HepG2 (cell line): ENCODE measurements around the gene ELL. TPM values are rescaled to one million over a fixed set of nuclear protein-coding genes. Genes with fewer than 3 reads are reported as not detected.
A peak's percentile ranks its signal among the peaks of the same experiment; 100 is the strongest.

Experiments
- ATRX ChIP-seq: sonication (generic); formaldehyde crosslinking; IDR thresholded peaks from 2 replicates; pipeline ENCODE4 v1.4.0; 2020; ENCODE audit warnings: missing genetic modification reagents, borderline replicate concordance
- FOXM1 ChIP-seq: sonication (generic); formaldehyde crosslinking; IDR thresholded peaks from 2 replicates; pipeline ENCODE4 v1.5.0; 2020; ENCODE audit warnings: missing genetic modification reagents
- MAZ ChIP-seq, 2 experiments: sonication (generic) in 1 of 2; formaldehyde crosslinking in 1 of 2; IDR thresholded peaks; 2 replicates each; pipeline versions ENCODE4 v1.5.0 to v1.6.1; 2012 to 2020; ENCODE audit warnings: low read depth in 2 of 2, mild to moderate bottlenecking in 2 of 2, borderline replicate concordance in 1 of 2, improper control_type of control experiment in 1 of 2, low read length in 1 of 2, missing genetic modification reagents in 1 of 2, moderate library complexity in 1 of 2
- PRPF4 ChIP-seq: fragments of 200-400 bp; formaldehyde crosslinking; IDR thresholded peaks from 2 replicates; pipeline ENCODE4 v1.6.1; 2016; ENCODE audit warnings: low read length, low read depth; ENCODE audit not compliant: poor library complexity, severe bottlenecking
- RAD51 ChIP-seq: fragments of 450-650 bp; IDR thresholded peaks from 2 replicates; pipeline ENCODE4 v1.6.1; 2016; ENCODE audit warnings: borderline replicate concordance
- SAP130 ChIP-seq: IDR thresholded peaks from 2 replicates; pipeline ENCODE4 v1.6.1; 2016; ENCODE audit warnings: low read depth
- SMAD3 ChIP-seq: sonication (generic); formaldehyde crosslinking; IDR thresholded peaks from 2 replicates; pipeline ENCODE4 v1.4.0; 2020; ENCODE audit warnings: missing genetic modification reagents
- SNRNP70 ChIP-seq: fragments of 200-400 bp; formaldehyde crosslinking; IDR thresholded peaks from 2 replicates; pipeline ENCODE4 v1.6.1; 2017; ENCODE audit warnings: mild to moderate bottlenecking, low read depth, low read length, moderate library complexity
- SRF ChIP-seq: IDR thresholded peaks from 2 replicates; pipeline ENCODE4 v1.6.1; 2011; ENCODE audit warnings: mild to moderate bottlenecking, low read depth, low read length, moderate library complexity
- SRY ChIP-seq: sonication (generic); formaldehyde crosslinking; IDR thresholded peaks from 2 replicates; pipeline ENCODE4 v1.8.0; 2022; ENCODE audit warnings: mild to moderate bottlenecking, missing genetic modification reagents
- ZFY ChIP-seq: sonication (generic); formaldehyde crosslinking; IDR thresholded peaks from 2 replicates; pipeline ENCODE4 v1.4.0; 2020; ENCODE audit warnings: missing genetic modification reagents
- ZNF281 ChIP-seq: sonication (generic); formaldehyde crosslinking; IDR thresholded peaks from 2 replicates; pipeline ENCODE4 v1.4.0; 2020; ENCODE audit warnings: missing genetic modification reagents, borderline replicate concordance
- ZNF33B ChIP-seq: sonication (generic); formaldehyde crosslinking; IDR thresholded peaks from 2 replicates; pipeline ENCODE4 v1.5.1; 2020; ENCODE audit warnings: mild to moderate bottlenecking, missing genetic modification reagents
- polyA plus RNA-seq, 8 experiments: library from polyadenylated mRNA; depleted of rRNA in 3 of 8; stranded (reverse) in 7 of 8; unstranded in 1 of 8; fragments of >200 nt; fragmentation: Illumina TruSeq in 4 of 8; extraction: Trizol in 4 of 8; gene quantifications; 2 replicates each; pipeline versions ENCODE4 v1.2.1 to v1.2.3, GENCODE V29; 2011 to 2016; ENCODE audit warnings: low read depth in 4 of 8, missing spikeins in 1 of 8, mixed read lengths in 1 of 8; ENCODE audit not compliant: insufficient read depth in 1 of 8
- total RNA-seq, 5 experiments: library from RNA; depleted of rRNA; stranded (reverse); fragments of >200 nt; fragmentation: Illumina TruSeq; extraction: Trizol; gene quantifications; 2 replicates each; pipeline ENCODE4 v1.2.3, GENCODE V29; 2016; ENCODE audit warnings: low read depth in 1 of 5
- TF ChIP-seq, protein P1 (sequence below): sonication (generic); formaldehyde crosslinking; IDR thresholded peaks from 2 replicates; pipeline ENCODE4 v1.5.0; 2020; ENCODE audit warnings: mild to moderate bottlenecking, missing genetic modification reagents, borderline replicate concordance
- TF ChIP-seq, protein P2 (sequence below): sonication (generic); formaldehyde crosslinking; IDR thresholded peaks from 2 replicates; pipeline ENCODE4 v1.5.0; 2020; ENCODE audit warnings: mild to moderate bottlenecking, missing genetic modification reagents
- TF ChIP-seq, protein P3 (sequence below): sonication (generic); formaldehyde crosslinking; IDR thresholded peaks from 2 replicates; pipeline ENCODE4 v1.4.0; 2020; ENCODE audit warnings: missing genetic modification reagents, mild to moderate bottlenecking, borderline replicate concordance

ELL gene
- total and polyA plus RNA-seq, 2 of the 13 experiments (the other 11 are each of a cell fraction or from before 2014, with no cell fraction given) = 3.7 to 5.4 TPM

DNA sequence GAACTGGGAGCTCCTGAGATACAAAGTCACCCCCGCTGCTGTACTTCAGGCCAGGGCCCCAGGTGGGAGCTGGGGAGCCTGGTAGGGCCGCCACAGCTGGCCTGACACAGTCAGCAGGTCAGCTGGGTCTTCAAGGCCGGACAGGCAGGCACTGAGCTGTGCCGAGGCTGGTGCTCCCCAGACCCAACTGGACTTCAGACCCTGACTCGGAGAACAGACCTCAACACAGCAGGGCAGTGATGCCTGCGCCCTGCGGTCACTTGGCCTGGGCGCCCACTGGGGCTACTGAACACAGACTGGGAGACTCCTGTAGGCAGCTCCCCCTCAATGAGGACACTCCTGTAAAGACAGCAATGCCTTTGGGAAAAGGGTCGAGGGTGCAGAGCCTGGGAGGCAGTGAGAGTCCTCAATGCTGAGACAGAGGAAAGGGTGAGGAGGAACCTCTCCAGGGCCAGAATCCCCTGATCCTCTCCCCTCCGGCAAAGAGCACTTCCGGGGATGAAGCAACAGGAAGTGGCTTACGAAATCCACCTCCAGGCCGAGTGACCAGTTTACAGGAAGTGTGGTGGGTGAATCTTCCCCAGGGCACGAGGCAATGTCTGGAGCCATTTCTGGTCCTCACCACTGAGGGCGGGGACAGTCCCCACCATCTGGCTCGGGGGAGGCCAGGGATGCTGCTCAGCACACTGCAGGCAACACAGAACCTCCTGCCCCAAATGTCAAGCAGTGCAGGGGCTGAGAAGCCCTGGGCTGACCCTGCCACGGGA is 43.1 kb downstream of the ELL start (continued):
- TF ChIP-seq, protein P1, sequence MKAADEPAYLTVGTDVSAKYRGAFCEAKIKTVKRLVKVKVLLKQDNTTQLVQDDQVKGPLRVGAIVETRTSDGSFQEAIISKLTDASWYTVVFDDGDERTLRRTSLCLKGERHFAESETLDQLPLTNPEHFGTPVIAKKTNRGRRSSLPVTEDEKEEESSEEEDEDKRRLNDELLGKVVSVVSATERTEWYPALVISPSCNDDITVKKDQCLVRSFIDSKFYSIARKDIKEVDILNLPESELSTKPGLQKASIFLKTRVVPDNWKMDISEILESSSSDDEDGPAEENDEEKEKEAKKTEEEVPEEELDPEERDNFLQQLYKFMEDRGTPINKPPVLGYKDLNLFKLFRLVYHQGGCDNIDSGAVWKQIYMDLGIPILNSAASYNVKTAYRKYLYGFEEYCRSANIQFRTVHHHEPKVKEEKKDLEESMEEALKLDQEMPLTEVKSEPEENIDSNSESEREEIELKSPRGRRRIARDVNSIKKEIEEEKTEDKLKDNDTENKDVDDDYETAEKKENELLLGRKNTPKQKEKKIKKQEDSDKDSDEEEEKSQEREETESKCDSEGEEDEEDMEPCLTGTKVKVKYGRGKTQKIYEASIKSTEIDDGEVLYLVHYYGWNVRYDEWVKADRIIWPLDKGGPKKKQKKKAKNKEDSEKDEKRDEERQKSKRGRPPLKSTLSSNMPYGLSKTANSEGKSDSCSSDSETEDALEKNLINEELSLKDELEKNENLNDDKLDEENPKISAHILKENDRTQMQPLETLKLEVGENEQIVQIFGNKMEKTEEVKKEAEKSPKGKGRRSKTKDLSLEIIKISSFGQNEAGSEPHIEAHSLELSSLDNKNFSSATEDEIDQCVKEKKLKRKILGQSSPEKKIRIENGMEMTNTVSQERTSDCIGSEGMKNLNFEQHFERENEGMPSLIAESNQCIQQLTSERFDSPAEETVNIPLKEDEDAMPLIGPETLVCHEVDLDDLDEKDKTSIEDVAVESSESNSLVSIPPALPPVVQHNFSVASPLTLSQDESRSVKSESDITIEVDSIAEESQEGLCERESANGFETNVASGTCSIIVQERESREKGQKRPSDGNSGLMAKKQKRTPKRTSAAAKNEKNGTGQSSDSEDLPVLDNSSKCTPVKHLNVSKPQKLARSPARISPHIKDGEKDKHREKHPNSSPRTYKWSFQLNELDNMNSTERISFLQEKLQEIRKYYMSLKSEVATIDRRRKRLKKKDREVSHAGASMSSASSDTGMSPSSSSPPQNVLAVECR (CRISPR knock-in tag) = peak; percentile 93
- no peak for TF ChIP-seq FOXM1 (CRISPR knock-in tag)
- TF ChIP-seq, protein P2, sequence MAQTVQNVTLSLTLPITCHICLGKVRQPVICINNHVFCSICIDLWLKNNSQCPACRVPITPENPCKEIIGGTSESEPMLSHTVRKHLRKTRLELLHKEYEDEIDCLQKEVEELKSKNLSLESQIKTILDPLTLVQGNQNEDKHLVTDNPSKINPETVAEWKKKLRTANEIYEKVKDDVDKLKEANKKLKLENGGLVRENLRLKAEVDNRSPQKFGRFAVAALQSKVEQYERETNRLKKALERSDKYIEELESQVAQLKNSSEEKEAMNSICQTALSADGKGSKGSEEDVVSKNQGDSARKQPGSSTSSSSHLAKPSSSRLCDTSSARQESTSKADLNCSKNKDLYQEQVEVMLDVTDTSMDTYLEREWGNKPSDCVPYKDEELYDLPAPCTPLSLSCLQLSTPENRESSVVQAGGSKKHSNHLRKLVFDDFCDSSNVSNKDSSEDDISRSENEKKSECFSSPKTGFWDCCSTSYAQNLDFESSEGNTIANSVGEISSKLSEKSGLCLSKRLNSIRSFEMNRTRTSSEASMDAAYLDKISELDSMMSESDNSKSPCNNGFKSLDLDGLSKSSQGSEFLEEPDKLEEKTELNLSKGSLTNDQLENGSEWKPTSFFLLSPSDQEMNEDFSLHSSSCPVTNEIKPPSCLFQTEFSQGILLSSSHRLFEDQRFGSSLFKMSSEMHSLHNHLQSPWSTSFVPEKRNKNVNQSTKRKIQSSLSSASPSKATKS = no peak
- no peak for TF ChIP-seq MAZ (IDR thresholded peaks at IDR 0.05; ENCODE audit: borderline replicate concordance, low read depth, low read length)
- TF ChIP-seq MAZ (CRISPR knock-in tag; IDR thresholded peaks at IDR 0.05; ENCODE audit: low read depth) = peak; percentile 86; the same call in 1 of the 2 replicates
- peak; percentile 60; the same call in 1 of the 2 replicates for TF ChIP-seq ZFY (CRISPR knock-in tag)
- TF ChIP-seq, protein P3, sequence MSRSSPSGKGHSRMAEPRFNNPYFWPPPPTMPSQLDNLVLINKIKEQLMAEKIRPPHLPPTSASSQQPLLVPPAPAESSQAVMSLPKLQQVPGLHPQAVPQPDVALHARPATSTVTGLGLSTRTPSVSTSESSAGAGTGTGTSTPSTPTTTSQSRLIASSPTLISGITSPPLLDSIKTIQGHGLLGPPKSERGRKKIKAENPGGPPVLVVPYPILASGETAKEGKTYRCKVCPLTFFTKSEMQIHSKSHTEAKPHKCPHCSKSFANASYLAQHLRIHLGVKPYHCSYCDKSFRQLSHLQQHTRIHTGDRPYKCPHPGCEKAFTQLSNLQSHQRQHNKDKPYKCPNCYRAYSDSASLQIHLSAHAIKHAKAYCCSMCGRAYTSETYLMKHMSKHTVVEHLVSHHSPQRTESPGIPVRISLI = peak; percentile 20; the same call in 1 of the 2 replicates
- TF ChIP-seq ZNF281 (CRISPR knock-in tag) = peak; percentile 61
- no peak; the same call in 1 of the 2 replicates for TF ChIP-seq SRY (CRISPR knock-in tag)
- no peak for TF ChIP-seq ATRX (CRISPR knock-in tag)
- peak; percentile 97 for TF ChIP-seq SAP130 (CRISPR knock-in tag)
- TF ChIP-seq ZNF33B (CRISPR knock-in tag) = 0 out of 2 replicates have a peak, but pooled peaks have one; percentile 42
- TF ChIP-seq SNRNP70 = no peak
- TF ChIP-seq SMAD3 = peak; percentile 95
- no peak for TF ChIP-seq RAD51
- TF ChIP-seq PRPF4 = no peak
- no peak for TF ChIP-seq SRF
